Cerebellar nuclear complex (tissue), 1 donor: ENCODE data around the gene GAL3ST3.
"Not testable (repeated sequence)": the region's sequence is repeated elsewhere in the genome, so short reads cannot be mapped to it uniquely, and the experiment has no call there.

Source experiments
- DNase-seq, 2 experiments: peaks; one replicate each; lab custom pipeline; 2025; lab: John Stamatoyannopoulos, UW

Gene GAL3ST3

DNA sequence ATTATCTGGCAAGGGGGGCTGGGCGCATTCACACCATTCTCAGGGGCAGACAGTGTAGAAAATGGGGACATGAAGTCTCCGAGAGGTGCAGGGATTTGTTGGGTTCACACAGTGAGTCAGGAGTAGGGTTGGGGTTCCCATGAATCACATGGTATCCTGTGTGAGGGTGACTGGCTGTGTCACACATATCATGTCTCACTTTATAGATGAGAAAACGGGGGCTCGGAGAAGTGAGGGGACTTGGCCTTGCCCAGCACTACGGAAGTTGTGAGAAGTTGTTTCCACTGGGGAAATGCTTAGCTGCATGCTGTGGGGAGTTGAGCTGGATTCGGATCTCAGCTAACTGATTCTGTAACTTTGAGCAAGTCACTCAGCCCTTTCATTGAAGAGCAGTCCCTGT, 4.2 kb downstream of the GAL3ST3 start:
- DNase-seq: no peak

DNA sequence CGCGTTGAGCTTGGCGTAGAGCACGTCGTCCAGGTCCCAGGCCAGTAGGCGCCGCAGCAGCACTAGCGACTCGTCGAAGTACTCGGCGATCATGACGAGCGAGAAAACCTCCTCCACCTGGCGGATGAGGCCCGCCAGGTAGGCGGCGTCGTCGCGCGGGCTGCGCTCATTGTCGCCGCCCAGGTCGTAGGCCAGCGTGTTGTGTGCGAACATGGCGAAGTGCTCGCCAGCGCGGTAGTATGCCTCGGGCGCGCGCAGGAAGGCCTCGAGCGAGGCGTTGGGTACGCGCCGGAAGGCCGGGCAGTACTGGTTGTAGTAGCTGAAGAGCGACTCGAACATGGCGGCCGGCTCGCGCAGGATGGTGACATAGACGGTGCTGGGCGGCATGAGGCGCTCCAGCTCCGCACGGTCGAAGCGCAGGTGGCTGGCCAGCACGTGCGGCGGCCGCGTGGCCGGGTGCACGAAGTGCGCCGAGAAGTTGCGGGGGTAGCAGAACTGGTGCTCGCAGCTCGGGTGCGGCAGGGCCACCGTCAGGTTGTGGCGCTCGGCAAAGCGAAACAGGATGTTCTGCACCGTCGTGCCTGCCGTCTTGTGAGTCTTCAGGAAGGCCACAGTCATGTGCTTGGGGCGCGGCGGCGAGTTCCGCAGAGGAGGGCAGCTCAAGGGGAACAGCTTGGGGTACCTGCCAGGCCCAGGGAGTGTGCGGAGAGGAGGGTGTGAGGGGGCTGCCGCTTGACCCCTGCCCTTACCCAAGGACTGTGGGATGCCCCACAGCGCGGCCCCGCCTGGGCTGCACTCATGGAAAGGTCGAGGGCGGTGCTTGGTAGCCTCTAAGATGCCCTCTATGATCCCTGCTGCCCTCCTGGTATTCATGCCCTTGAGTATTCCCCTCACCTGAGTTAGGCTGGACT, 5.7 kb downstream of the GAL3ST3 start:
- DNase-seq: no peak

DNA sequence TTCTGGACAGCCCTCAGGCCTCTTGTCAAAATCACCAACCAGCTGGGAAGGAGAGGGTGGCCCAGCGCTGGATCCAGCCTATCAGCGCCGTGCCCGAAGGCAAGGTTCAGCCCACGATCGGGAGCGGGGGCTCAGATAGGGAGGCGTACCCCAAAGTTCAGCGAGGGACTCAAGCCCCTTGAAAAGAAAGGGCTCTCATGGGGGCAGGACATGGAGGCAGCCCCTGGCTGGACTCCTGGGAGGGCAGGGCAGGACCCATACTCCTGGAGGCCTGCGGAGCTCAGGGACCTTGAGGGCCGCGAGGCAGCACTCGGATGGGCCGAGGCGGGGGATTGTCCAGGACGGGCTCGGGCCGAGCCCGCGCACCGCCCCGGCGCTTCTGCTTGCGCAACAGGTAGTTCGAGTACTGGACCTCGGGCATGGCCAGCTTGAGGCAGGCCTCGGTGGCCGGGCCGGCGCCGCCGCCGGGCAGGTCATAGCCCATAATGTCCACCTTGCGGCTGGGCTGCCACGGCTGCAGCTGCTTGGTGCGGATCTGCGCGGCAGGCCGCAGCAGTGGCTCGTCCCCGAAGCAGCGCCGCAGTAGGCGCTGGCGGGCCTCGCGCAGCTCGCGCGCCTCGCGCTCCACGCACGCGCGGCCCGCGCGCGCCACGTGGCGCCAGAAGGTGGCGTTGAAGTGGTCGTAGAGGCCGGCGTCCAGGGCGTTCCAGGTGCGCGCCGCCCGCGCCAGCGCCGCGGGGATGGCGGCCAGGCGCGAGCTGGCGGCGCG, 6.5 kb downstream of the GAL3ST3 start:
- no peak for DNase-seq

DNA sequence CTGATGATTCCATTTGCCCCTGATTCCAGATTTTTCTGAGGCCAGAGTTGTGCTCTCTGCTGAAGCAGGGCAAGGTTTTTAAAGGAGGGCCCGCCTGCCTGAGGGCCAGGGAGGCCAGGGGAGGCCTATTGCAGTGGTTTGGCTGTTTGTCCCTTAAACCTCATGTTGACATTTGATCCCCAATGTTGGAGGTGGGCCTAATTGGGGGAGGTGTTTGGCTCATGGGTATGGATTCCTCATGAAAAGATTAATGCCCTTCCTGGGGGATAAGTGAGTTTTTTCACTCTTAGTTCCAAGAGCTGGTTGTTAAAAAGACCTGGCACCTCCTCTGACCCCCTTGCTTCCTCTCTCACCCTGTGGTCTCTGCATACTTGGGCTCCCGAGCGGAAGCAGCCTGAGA, 9.2 kb downstream of the GAL3ST3 start:
- no peak for DNase-seq

DNA sequence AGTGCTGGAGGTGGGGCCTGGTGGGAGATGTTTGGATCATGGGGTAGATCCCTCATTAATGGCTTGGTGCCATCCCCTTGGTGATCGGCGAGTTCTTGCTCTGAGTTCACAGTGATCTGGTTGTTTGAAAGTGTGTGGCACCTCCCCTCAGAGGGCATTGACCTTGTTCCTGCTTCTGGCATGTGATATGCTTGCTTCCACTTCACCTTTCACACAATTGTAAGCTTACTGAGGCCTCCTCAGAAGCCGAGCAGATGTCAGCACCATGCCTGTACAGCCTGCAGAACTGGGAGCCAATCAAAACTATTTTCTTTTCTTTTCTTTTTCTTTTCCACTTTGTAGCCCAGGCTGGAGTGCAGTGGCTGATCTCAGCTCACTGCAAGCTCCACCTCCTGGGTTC, 11.6 kb downstream of the GAL3ST3 start:
- no peak for DNase-seq

DNA sequence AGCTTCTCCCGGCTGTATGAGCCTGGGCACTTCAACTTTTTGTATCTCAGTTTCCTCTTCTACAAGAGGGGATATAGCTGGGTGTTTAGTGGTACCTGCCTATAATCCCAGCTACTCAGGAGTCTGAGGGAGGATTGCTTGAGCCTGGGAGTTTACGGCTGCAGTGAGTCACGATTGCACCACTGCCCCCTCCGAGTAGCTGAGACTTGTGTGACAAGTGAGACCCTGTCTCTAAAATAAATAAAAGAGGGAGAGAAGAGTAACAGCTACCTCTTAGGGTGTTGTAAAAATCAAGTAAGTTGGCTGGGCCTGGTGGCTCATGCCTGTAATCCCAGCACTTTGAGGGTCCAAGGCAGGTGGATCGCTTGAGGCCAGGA, 12.6 kb downstream of the GAL3ST3 start:
- DNase-seq: no peak

DNA sequence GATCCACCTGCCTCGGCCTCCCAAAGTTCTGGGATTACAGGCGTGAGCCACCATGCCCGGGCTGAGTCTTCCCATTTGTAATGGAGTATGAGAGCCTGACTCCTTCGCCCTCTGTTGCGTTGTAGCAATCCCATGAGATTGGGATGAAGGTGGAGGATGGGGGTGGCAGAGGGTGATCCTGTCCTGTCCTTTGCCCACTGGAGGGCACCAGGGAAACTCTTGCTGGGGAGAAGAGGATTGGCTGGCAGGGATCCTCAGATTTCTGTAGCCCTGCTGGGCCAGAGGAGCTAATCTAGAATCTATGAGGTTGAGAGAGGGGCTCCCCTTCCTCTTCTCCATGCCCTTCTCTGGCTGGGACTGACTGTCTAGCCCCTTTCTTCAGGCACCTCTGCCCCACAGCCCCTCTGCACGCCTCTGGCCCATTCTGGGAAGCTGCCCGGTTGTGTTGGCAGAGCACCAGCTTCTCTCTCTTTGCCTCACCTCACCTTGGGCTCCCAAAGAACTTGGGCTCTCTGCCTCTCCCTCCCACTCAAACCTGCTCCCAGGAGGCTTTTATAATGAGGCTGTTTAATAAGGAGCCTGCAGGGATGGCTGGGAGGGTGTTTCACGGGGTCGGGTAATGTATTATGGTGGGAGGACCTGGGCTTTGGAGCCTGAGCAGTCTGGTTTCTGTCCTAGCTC, 13.2 kb downstream of the GAL3ST3 start:
- no peak for DNase-seq

DNA sequence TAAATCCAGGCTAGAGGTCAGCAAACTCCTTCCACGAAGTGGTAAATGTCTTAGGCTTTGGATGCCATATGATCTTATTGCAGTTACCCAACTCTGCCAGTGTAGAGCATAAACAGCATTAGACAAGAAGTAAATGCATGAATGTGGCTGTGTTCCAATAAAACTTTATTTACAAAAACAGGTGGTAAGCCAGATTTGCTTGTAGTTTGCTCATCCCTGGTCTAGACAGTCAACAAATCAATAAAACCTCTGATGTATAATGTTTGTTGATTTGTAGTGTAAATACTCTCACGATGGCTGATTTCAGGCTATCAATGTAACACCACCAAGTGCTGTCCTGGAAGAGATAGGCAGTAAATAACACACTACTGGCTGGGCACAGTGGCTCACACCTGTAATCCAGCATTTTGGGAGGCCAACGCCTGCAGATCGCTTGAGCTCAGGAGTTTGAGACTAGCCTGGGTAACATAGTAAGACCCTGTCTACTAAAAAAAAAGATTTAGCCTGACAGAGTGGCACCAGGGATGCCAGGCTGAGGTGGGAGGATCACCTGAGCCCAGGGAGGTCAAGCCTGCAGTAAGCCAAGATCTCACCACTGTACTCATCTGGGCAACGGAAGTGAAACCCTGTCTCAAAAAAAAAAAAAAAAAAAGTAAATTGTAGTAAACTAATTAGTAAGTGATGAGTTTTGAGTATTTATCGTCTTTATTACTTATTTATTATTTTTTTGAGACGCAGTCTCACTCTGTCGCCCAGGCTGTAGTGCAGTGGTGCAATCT, 15.8 kb downstream of the GAL3ST3 start:
- no peak for DNase-seq

DNA sequence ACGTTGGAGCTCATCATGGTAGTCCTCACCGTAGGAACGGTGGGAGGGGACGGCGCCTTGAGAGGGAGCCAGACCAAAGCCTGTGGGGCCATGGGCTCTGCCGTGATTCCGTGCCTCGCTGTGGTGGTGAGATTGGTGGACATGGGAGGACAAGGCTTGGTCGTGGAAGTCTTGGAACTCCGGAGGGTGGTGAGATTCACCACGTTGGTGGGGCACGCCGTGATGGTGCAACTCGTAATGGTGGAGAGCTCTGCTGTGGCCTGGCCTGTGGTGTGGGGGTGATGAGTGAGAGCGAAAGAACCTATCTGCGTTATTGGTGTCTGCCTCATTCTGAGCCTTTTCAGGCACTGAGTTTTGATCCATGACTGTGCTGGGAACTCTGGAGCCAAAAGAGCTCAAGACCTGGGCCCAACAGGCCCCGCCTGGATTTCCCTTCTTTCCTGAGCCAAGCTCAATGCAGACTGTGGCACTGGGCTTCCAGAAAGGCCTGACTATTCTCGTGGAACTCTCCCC, 22.9 kb downstream of the GAL3ST3 start, which contains the start of gene CATSPER1:
Gene CATSPER1, minus strand, starts transcription at position 463 of the 513 bp plus-strand sequence. Its CDS starts 100 bp downstream, at position 363.
- no peak for DNase-seq

DNA sequence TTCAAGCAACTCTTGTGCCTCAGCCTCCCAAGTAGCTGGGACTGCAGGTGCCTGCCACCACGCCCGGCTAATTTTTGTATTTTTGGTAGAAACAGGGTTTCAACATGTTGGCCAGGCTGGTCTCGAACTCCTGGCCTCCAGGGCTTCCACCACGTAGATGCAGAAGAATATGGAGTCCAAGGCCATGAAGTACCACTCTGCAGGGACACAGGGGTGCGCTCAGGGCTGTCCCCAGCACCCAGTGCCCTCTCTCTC, 25.8 kb downstream of the GAL3ST3 start:
- not testable (repeated sequence) for DNase-seq

DNA sequence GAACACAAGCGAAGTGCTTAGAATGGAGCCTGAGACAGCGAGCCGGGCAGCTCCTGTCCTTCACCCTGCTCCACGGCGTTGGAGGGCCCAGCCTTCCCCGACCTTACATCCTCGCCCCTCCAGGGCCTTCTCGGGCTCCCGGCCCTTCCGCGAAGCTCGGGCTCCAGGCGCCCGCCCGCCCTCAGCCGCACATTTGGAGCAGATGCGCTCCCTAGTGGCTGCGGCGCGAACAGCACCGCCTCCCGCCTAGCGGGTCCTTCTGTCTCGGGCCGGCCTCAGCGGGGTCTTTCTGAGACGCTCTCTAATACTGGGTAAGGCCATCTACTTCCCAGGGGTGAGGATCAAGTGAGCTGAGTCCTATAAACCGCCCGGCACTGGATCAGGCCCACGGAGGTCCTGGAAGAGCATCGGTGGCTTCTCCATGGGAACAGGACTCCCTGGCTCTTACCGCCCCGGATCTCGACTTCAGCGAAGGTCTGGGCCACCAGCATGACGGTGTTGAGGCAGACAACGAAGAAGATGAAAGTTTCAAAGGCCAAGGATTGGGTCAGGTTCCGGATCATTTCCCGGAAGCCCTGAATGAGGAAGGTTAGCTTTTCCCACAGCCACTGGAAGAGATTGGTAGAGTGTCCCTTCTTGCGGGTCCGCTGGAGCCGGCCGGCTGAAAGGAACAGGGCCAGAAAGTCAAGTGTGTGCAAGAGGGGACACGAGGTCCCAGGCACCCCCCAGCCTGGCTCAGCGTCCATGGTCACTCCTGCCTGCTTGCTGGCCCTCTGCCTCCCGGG, 26.4 kb downstream of the GAL3ST3 start:
- DNase-seq: no peak

DNA sequence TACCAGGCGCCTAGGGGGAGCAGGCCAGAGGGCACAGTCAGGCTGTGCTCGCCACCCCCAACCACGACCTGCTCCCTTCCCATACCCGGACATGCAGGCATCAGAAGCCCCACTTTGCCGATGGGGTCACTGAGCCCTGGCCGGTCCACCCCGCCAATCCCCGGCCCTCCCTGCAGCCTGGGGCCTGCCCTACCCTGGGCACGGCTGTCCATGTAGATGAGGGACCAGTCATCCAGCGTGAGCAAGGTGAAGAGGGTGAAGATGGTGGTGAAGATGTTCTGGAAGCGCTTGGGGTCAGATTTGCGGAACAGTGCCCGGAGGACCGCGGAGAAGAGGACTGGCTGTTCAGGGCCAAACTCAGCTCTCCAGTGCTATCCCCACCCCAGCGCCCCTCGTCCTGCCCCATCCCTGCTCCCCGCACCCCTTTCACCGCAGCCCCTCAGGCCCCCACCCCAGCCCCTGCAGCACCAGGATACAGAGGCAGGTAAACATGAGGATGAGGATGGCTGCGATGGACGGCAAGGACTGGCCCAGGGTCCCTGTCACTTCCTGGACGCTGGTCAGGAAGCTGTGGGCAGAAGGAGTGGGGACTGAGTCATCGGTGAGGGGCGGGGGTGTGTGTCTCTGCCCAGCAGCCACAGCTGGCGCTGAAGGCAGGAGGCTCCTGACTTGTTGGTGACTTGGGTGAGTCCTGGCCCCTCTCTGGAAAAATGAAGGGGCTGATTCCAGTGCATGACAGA, 28.2 kb downstream of the GAL3ST3 start:
- no peak for DNase-seq

DNA sequence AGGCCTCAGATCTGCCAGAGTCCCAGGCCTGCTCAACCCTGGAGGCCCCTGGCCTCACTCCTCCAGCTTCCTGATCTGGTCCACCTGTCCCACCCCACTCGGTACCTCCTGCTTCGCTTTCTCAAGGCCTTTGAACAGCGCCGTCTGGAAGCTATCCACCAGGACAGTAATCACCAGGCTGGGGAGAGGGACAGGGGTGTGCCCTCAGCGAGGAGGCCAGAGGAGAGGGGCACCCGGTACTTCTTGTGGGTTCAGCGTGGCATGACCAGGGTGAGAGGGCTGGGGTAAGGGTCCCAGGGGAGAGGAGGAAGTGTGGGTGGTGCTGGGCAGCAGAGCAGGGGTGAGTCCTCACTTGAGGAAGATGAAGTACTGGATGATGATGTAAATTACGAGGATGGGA, 28.7 kb downstream of the GAL3ST3 start:
- no peak for DNase-seq

DNA sequence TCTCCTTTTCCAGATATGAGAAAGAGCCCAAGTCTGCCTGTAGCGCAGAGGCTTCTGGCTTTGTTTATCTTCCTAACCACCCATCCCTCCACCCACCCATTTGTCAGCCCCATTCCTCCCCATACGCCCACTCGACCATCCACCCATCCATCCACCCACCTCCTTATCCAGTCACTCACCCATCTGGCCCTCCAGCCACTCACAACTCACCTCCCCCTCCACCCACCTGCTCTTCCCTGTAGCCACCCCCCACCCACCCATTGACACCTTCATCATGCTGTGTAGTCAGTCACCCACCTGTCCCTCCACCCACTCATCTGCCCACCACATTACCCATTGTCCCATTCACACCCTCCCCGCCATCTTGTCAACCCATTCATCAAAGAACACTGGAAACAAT, 31.6 kb downstream of the GAL3ST3 start:
- no peak for DNase-seq

DNA sequence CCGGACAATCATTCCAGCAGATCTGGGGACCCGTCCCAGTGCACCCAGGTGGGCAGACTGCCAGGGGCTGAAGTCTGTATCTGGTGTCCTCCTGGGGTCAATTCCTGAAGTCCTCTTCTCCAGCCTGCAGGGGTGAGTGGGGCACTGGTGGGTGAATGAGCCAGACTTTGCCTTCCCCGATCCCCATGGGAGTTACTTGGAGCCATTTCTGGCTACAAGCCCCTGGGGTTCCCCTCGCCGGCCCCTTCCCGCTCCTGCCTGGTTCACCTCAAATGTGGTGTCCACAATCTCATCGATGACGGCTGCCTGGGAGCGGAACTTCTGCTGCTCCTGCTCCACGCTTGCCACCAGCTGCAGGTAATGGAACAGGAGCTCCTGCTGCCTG, 32.2 kb downstream of the GAL3ST3 start:
- DNase-seq: no peak

DNA sequence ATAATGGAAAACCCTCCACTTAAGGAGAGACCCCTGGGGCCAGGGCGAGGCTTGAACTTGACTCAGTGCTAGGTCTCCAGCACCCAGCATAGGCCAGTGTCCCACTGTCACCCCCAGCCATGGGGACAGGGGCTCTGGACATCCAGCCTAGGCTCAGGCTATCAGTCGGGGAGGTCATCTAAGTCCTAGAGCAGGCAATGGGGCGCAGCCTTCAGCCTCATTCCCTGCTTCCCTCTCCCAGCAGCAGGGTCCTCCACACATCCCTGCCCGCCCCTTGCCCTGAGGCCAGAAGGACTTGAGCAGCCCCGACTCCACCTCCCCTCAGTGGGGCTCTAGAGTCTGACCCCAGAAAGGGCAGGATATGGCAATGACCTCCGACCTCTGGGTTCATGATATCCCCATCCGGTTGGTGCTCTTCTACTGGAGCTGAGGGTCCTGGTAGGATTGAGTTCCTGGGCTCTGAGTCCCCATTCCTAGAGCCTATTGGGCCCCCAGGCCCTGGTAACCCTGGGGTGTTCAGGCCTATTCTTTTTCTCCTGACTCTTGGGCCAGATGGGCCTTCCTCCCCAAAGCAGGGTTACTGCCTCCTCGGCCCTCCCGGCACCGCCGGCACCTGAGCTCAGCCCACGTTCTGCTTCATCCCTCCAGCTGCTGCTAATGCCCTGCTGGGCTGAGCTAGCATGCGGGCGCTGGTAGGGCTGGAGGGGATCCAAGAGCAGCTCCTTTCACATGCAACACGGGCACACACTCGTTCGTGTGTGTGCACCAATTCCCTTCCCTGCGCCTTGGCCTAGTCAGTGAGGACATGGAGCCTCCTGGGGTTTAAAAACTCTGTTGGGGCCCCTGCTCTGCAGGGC, 32.8 kb downstream of the GAL3ST3 start:
- DNase-seq: no peak

DNA sequence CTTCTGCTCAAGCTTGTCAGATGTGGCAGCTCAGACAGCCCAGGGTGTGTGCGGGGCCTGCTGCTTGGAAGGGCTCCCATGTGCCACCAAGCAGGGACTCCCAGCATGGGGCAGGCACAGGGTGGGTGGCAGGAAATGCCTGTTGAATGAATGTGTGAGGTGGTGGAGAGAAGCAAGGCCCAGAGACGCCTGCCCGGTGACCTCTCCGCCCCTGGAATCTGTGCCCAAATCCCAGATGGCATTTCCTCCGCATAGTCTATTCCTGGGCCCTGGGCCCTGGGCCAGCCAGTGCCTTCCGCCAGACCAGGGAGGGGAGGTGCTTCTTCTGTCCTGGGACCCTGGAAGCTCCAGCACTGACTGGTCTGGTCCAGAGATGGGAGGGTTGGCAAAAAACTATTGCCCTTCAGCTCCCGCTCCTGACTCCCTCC, 33.5 kb downstream of the GAL3ST3 start:
- no peak for DNase-seq

DNA sequence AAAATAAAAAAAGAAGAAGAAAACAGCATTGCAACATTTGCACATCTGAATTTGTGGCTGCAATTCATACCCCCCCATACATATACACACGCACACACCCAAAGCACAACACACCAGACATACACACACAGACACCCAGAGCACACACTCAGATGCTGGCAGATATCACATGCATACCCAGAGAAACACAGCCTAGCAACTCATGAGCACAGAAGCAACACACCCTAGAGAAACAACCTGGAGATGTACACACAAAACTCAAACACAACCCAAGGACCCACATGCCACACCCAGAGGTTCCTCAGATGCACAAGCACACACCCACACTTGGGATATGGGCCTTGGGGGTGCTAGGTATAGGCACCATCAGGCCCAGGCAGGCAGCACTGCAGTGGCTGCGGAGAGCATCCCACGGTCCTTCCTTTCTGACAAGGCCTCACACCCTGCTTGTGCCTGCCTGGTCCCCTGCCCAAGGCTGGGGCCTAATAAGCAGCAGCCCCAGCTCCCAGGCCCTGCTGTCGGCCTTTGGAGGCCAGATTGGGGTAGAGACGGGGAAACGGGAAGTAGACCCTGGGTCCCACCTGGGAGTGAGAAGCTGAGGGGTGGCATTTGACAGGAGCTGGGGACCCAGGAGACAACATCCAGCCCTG, 34.0 kb downstream of the GAL3ST3 start:
- no peak for DNase-seq

DNA sequence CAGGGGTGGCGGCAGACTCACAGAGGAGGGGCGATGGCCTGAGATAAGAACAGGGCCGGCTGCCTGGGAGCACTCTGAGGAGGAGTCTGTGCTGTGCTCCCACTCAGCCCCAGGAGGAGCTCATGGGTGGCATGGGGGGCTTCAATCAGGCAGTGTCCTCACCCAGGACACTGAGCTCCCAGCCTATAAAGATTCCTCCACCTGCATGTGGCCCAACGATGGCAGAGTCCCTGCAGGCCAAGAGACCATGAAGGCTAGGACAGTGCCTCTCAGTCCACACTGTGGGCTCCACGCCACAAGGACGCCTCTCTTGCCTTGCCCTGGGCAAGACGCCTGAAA, 35.2 kb downstream of the GAL3ST3 start:
- DNase-seq: no peak
